MM.1S (cell line): Measurements from ENCODE around the gene NEK11.

Experiments
- DNase-seq: peaks from one replicate; pipeline ENCODE4 v3.0.0-alpha.2; 2015
- H2AFZ ChIP-seq: fragments of 300-600 bp; sonication (generic); 2 replicates; pipeline ENCODE4 v1.6.0; 2016; ENCODE audit warnings: antibody characterized with exemption, low read length
- H3F3A ChIP-seq: fragments of 300-600 bp; sonication (generic); 2 replicates; pipeline ENCODE4 v1.6.1; 2016; ENCODE audit warnings: mild to moderate bottlenecking, antibody characterized with exemption, low read length, moderate library complexity, mixed read lengths; ENCODE audit not compliant: insufficient read depth
- H3K27ac ChIP-seq: fragments of 300-600 bp; sonication (generic); 2 replicates; pipeline ENCODE4 v1.5.1; 2016; ENCODE audit warnings: mild to moderate bottlenecking, low read length
- H3K27me3 ChIP-seq: fragments of 300-600 bp; sonication (generic); replicated peaks from 2 replicates; pipeline ENCODE4 v1.6.0; 2016; ENCODE audit warnings: low read length; ENCODE audit not compliant: insufficient read depth
- H3K36me3 ChIP-seq: fragments of 300-600 bp; sonication (generic); replicated peaks from 2 replicates; pipeline ENCODE4 v1.6.1; 2016; ENCODE audit warnings: mild to moderate bottlenecking, low read length, mixed read lengths; ENCODE audit not compliant: insufficient read depth
- H3K4me1 ChIP-seq: fragments of 300-600 bp; sonication (generic); 2 replicates; pipeline ENCODE4 v1.6.1; 2016; ENCODE audit warnings: low read length, mixed read lengths
- H3K4me2 ChIP-seq: fragments of 300-600 bp; sonication (generic); 2 replicates; pipeline ENCODE4 v1.6.0; 2016; ENCODE audit warnings: low read depth, low read length
- H3K4me3 ChIP-seq: fragments of 300-600 bp; sonication (generic); 2 replicates; pipeline ENCODE4 v1.5.1; 2016; ENCODE audit warnings: low read length, mixed read lengths
- H3K79me2 ChIP-seq: fragments of 300-600 bp; sonication (generic); 2 replicates; pipeline ENCODE4 v1.6.1; 2016; ENCODE audit warnings: mixed run types, low read length, mixed read lengths
- H3K9ac ChIP-seq: fragments of 300-600 bp; sonication (generic); 2 replicates; pipeline ENCODE4 v1.6.1; 2016; ENCODE audit warnings: low read length, mixed read lengths
- H3K9me2 ChIP-seq: fragments of 300-600 bp; sonication (generic); replicated peaks from 2 replicates; pipeline ENCODE4 v1.6.1; 2016; ENCODE audit warnings: mild to moderate bottlenecking, low read length, mixed read lengths; ENCODE audit not compliant: insufficient read depth
- H3K9me3 ChIP-seq: fragments of 300-600 bp; sonication (generic); replicated peaks from 2 replicates; pipeline ENCODE4 v1.6.1; 2016; ENCODE audit warnings: mild to moderate bottlenecking, low read length, mixed read lengths; ENCODE audit not compliant: insufficient read depth
- H4K20me1 ChIP-seq: fragments of 300-600 bp; sonication (generic); 2 replicates; pipeline ENCODE4 v1.6.1; 2016; ENCODE audit warnings: mild to moderate bottlenecking, low read length, moderate library complexity, mixed read lengths; ENCODE audit not compliant: insufficient read depth
- EZH2 ChIP-seq: fragments of 300-600 bp; sonication (generic); optimal IDR thresholded peaks from 2 replicates; pipeline ENCODE3; 2017; ENCODE audit warnings: low read depth, mild to moderate bottlenecking, antibody characterized with exemption, low read length, mixed read lengths
- EZH2phosphoT487 ChIP-seq: fragments of 300-600 bp; sonication (generic); IDR thresholded peaks from 2 replicates; pipeline ENCODE4 v1.6.1; 2018; ENCODE audit warnings: antibody characterized with exemption, low read length
- TF ChIP-seq, protein P1 (sequence below): fragments of 300-600 bp; sonication (generic); IDR thresholded peaks from 2 replicates; pipeline ENCODE4 v1.5.1; 2016; ENCODE audit warnings: antibody characterized with exemption, low read length, mixed read lengths

The NEK11 gene

DNA sequence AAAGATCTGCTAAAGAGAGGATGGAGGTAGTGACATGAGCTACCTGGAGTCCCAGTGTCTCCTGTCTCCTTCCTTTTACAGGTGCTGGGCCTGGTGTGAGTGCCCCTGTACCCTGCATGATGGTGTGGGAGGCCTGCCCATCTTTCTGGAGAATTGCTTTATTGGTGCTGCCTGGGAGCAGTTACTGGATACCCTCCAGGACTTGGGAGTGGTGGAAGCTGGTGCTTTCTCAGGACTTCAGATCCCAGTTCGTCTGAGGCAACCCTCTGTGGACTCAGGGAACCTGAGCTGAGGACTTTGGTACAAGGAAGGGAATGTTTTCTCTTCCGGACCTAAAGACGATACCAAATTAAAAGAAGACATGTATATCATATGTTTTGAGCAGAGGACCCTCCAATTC is 336.6 kb downstream of the NEK11 start:
- Histone ChIP-seq H4K20me1 (no peaks in the 10 kb centered on the region), H3K27ac (no peak overlapping the region), H3K4me3 (no peak overlapping the region), H3K9me3 (no peaks in the 10 kb centered on the region), H3F3A (no peaks in the 10 kb centered on the region), H3K27me3 (no peaks in the 10 kb centered on the region), H3K4me1 (no peaks in the 10 kb centered on the region), H3K4me2 (no peak overlapping the region), H3K9me2 (no peaks in the 10 kb centered on the region), H3K36me3 (no peaks in the 10 kb centered on the region), H3K79me2 (no peaks in the 10 kb centered on the region; the same call in 1 of the 2 replicates), H2AFZ (no peak overlapping the region), H3K9ac (no peak overlapping the region)
- TF ChIP-seq EZH2phosphoT487 (no peak), EZH2 (no peak)
- TF ChIP-seq, protein P1, sequence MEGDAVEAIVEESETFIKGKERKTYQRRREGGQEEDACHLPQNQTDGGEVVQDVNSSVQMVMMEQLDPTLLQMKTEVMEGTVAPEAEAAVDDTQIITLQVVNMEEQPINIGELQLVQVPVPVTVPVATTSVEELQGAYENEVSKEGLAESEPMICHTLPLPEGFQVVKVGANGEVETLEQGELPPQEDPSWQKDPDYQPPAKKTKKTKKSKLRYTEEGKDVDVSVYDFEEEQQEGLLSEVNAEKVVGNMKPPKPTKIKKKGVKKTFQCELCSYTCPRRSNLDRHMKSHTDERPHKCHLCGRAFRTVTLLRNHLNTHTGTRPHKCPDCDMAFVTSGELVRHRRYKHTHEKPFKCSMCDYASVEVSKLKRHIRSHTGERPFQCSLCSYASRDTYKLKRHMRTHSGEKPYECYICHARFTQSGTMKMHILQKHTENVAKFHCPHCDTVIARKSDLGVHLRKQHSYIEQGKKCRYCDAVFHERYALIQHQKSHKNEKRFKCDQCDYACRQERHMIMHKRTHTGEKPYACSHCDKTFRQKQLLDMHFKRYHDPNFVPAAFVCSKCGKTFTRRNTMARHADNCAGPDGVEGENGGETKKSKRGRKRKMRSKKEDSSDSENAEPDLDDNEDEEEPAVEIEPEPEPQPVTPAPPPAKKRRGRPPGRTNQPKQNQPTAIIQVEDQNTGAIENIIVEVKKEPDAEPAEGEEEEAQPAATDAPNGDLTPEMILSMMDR = no peak
- DNase-seq = no peak

- H3K9me3 ChIP-seq = no peaks in the 10 kb centered on the region
- no peaks in the 10 kb centered on the region for H3K9me2 ChIP-seq
- no peaks in the 10 kb centered on the region for H3F3A ChIP-seq
- TF ChIP-seq EZH2 (no peak), EZH2phosphoT487 (no peak)
- TF ChIP-seq, protein P1 = no peak
- peak overlapping the region; percentile 43 for H3K4me2 ChIP-seq
- H2AFZ ChIP-seq = peak overlapping the region; percentile 30; the same call in 1 of the 2 replicates
- peak overlapping the region; percentile 26 for H3K4me3 ChIP-seq
- H3K36me3 ChIP-seq = no peaks in the 10 kb centered on the region
- H3K79me2 ChIP-seq = no peaks in the 10 kb centered on the region
- peak; percentile 37 for DNase-seq
- no peaks in the 10 kb centered on the region for H4K20me1 ChIP-seq
- H3K27ac ChIP-seq = no peak overlapping the region; the same call in 1 of the 2 replicates
- peaks cover 11% of the 10 kb centered on the region; the same call in 1 of the 2 replicates for H3K4me1 ChIP-seq
- H3K27me3 ChIP-seq = no peaks in the 10 kb centered on the region
- no peak overlapping the region; the same call in 1 of the 2 replicates for H3K9ac ChIP-seq
These were observed 344.4 kb downstream of the NEK11 start for GRCh38 chr3:131370935-131371687.

DNA sequence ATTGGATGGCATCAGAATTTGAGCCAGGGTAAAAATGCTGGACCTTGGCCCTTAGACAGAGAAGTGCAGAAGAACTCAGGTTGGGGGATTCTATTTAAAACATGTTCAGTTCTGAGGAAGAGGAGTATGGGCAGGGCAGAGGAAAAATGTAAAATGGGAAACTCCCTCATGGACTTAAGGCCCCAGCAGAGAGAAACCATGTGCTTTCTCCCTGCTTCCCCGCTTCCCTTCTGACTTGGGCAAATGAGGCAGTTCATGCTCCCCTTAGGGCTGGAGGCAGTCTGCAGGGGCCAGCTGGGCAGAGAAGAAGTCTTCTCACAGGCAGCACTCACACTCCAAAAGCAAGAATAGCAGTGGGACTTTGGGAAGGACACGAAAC is 345.0 kb downstream of the NEK11 start:
- Histone ChIP-seq H3K79me2 (no peaks in the 10 kb centered on the region), H3F3A (no peaks in the 10 kb centered on the region), H2AFZ (peak overlapping the region; percentile 30; the same call in 1 of the 2 replicates), H3K27me3 (no peaks in the 10 kb centered on the region), H3K9ac (no peak overlapping the region; the same call in 1 of the 2 replicates), H4K20me1 (no peaks in the 10 kb centered on the region), H3K4me3 (peak overlapping the region; percentile 26), H3K9me3 (no peaks in the 10 kb centered on the region), H3K4me1 (peaks cover 11% of the 10 kb centered on the region; the same call in 1 of the 2 replicates), H3K36me3 (no peaks in the 10 kb centered on the region), H3K27ac (no peak overlapping the region), H3K9me2 (no peaks in the 10 kb centered on the region), H3K4me2 (peak overlapping the region; percentile 43)
- TF ChIP-seq EZH2phosphoT487 = no peak
- TF ChIP-seq EZH2 = no peak
- TF ChIP-seq, protein P1 = no peak
- DNase-seq = no peak
